ENCODE data around the gene SAMD8.
"Not testable (repeated sequence)": the region's sequence is repeated elsewhere in the genome, so short reads cannot be mapped to it uniquely, and the experiment has no call there.

SAMD8 gene

GRCh38 chr10:75199949-75200348, 88.5 kb downstream of the SAMD8 start:
- not testable (repeated sequence) for DNase-seq

DNA sequence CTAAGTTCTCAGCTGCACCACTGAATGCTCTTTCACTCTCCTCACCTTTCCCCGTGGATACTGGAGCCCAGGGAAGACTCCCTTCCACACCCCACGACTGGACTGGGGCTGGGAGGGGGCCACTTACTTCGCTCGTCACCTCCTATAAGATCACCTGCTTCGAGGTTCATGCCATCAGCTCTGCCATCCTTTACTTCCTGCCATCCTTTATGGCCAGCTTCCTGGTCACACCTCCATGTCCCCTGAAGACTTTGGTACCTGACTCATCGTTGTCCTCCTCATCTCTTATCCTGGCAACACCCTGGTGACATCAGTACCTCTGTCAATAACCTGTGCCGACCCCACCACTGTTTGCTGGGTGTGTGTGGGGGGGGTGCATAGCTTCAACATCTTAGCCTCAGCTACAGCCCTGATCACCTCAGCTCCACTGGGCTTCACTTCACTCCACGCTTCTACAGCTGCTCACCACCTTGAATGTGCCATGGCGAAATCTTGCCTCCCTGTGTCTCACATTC, 90.4 kb downstream of the SAMD8 start:
- DNase-seq = no peak

DNA sequence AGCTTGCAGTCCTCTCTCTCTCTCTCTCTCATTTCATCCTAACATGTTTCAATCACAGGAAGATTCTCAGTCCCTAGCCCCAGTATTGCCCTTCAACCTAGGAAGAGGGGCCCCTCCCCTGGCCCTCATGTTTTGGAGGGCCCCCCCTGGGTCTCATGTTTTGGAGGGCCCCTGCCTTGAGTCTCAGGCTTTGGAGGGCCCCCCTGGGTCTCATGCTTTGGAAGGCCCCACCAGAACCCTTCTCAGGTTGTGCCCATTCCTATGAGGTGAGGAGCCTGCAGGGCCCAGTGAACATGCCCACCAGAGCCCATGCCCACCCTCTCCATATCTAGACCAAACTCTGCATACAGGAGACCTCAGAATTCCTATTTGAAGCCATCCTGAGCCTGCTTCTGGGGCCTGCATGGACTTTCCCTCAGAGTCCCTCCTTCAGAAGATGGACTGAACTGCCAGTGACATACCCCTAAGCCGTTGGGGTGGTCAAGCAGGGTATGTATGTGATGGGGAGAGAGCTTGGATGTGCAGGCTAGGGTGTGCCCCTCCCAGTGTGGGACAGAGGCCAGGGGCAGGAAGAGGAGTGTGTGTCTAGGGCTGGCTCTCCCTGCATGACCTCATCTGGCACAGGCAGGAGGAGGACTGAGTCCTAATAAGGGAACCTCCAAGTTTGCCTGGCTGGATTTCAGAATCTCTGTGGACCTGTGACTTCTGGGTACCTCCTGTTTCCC, 91.0 kb downstream of the SAMD8 start:
- no peak for DNase-seq

DNA sequence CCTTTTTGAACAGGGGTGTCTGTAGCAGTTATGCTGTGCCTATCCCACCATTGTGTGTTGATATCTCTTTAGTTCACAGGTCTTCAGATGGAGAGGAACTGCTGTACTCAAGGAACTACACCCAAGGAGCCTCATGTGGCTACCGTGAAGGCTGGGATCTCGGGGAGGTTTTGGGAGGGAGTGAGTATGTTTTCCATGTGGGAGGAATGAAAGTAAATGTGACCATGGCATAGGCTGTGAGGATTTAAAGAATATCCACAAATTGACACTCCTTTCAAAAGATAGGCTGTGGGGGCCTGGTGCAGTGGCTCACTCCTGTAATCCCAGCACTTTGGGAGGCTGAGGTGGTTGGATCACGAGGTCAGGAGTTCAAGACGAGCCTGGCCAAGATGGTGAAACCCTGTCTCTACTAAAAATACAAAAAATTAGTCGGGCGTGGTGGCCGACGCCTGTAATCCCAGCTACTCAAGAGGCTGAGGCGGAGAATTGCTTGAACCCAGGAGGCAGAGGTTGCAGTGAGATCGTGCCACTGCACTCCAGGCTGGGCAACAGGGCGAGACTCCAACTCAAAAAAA, 91.7 kb downstream of the SAMD8 start:
- DNase-seq = not testable (repeated sequence)

GRCh38 chr10:75203724-75204123, 92.3 kb downstream of the SAMD8 start:
- DNase-seq = no peak

DNA sequence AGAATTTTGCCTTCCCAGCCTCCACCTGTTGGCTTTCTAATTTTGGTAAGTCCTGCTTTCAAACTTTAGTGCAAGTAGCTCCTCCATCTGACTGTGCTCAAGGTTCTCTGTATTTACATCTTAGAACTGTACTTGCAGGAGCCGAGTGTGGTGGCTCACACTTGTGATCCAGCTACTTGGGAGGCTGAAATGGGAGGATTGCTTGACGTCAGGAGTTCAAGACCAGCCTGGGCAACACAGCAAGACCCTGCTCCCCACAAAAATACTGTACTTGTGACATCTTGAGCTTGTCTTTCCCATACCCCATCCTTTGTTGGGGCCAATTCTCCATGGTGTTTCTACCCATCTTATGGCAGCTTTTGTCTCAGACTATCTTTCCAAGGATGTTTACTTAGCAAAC, 94.5 kb downstream of the SAMD8 start:
- DNase-seq = no peak

- DNase-seq = not testable (repeated sequence)
These were observed 95.2 kb downstream of the SAMD8 start for GRCh38 chr10:75206638-75207037.

- no peak for DNase-seq
These were observed 95.8 kb downstream of the SAMD8 start for GRCh38 chr10:75207079-75207856.

DNA sequence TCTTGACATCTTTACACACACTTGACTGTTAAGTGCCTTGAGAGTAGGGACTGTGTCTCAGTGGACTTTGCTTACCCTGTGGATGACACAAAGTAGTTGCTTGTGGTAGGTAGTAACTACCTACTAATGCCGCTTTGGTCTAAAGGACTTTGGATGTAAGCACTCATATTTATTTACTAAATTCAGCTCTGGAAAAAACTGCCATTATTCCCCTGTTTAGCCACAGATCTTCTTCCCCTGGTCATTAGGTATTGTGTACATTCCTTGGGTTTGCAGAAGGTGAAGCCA, 96.3 kb downstream of the SAMD8 start:
- DNase-seq = no peak

DNA sequence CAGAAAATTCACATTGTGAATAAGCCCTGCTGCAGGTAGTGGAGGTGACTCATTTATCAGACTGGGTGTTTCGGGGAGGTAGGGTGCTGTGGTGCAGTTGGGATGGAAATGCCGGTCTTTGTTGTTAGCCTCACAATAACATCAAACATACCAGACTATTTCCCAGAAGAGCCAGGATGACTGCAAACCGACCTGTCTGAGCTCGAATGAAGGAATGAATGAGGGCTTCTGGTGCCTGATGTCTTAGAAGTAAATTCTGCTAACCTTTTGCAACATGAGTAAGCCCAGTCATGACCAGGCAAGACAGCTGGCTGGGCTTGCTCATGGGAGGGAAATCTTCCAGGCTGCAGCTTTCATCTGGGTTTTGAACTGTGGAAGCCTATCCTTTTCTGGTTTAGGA, 96.7 kb downstream of the SAMD8 start:
- no peak for DNase-seq

DNA sequence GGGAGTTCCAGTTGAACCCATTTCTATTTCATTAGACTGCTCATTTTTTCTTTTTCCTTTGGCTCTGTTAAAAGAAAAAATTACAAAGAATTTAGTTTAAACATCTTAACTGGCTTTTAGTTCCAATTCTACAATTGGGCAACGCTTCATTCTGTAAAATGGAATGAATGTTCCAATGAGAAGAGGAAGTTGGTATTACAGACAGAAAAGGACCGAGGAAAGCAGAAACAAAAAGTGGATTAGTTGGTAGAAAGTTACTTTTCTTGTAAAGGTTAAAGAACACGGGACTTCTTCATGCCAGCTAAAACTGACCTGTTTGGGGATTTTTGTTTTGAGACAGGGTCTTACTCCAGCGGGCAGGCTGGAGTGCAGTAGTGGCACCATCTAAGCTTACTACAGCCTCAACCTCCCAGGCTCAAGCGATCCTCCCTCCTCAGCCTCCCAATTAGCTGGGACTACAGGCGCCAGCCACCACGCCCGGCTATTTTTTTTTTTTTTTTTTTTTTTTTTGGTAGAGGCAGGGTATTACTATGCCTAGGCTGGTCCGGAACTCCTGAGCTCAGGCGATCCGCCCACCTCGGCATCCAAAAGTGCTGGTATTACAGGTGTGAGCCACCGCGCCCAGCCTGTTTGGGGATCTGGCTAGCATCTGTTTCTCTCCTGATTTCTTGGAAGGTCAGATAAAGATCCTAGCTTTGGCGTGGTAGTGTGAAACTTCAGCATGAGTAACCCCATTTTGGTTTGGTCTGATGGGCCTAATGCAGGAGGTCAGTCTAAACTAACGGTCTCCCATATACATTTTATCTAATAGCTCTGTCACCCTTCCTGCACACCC, 97.8 kb downstream of the SAMD8 start:
- peak; percentile 10 for DNase-seq

GRCh38 chr10:75209921-75210281, 98.4 kb downstream of the SAMD8 start:
- peak; percentile 80 for DNase-seq

DNA sequence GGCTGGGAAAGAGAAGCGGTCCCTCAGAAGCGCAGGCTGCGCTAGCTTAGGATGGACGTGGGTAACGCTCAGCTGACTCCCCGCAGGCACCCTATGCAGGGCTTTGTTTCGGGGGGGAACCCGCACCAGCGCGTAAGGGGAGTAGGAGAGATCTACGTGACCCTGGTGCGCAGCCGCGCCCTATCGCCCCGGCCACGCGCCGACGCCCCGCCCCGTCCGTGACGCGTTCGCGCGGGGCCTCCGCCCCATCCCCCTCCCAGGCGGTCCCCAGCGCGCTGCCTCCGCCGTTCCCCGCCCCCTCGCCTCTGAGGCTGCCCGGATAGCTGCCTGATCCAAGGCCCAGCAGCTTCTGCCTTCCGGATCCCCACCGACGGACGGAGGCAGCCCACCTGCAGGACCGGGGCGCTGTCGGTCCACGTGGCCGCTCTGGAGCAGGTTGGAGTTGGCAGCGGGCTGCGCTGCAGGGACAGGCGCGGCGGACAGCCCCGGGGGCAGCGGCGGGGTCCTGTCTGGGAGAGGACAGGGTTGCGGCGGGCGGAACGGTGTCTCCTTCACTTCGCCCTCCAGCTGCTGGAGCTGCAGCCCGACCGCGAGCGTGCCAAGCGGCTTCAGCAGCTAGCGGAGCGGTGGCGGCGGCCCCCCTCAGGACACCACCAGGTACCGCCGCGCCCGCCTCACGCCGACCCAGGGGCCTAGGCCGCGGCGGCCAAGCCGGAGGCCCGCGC, 99.0 kb downstream of the SAMD8 start, which contains the start of gene VDAC2:
Gene VDAC2 (plus strand): TSS at position 515 of the 725 bp plus-strand sequence. CDS start 363 bp downstream, outside the sequence.
- DNase-seq = peak; percentile 96

- peak; percentile 41 for DNase-seq
These were observed 99.7 kb downstream of the SAMD8 start for GRCh38 chr10:75211007-75211691.

GRCh38 chr10:75212343-75212742, 100.9 kb downstream of the SAMD8 start:
- DNase-seq = no peak

DNA sequence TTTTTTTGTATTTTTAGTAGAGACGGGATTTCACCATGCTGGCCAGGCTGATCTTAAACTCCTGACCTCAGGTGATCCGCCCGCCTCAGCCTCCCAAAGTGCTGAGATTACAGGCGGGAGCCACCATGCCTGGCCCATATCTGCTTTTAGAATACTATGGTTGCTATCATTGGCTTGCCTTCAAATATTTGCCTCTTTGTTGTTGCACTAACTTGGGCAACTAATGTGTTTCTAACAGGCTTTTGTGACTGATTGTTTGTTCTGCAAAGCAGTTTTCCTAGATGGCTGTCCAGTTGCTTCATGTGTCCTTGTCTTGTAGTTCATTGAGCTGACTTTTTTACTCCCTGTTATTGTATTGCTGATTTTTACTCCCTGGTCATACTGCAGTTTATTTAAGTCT, 108.8 kb downstream of the SAMD8 start:
- no peak for DNase-seq

DNA sequence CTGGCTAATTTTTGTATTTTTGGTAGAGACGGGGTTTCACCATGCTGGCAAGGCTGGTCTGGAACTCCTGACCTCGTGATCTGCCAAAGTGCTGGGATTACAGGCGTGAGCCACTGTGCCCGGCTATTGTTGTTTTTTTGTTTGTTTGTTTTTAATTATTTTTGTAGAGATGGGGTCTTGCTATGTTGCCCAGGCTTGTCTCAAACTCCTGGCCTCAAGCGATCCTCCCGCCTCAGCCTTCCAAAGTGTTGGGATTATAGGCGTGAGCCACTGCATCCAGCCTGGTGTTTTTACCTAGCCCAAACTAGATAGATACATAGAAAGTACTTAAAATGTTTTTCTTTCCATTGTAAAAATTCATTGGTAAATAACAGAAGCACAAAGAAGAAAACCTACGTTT, 110.0 kb downstream of the SAMD8 start:
- not testable (repeated sequence) for DNase-seq

DNA sequence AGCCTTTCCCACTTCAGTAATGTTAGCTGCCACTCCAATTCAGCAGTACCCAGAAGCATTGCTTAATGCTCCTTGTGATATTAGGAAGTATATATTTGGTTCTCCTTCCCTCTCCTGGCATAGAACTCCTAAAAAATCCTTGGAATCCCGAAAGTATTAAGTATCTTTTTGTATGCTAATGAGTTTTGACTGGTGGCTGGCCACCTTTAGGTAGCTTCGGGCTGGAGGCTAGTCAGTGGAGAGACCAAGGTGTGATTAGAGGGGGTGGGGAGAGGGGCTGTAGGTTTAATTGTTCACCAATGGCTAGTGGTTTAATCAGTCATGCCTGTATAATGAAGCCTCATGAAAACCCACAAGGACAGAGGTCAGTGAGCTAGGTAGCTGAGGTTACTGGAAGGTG, 112.1 kb downstream of the SAMD8 start:
- no peak for DNase-seq

DNA sequence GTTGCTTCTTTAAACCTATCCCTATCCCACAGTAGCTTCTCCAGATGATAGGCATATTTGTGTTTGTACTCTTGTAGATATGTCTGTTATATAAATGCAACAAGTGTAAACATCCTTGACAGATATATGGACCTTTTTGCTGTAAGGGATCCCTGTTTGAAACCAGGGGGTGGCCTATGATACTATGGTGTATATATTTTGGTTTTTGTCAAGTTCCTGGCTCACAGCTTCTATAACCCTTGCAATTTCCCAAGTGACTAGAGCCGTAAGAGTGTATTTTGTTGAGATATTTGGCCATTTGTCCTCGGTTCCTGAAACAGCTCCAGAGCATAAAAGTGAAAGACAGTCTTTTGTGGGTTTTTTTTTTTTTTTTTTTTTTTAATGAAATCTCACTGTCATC, 114.6 kb downstream of the SAMD8 start:
- DNase-seq = no peak

GRCh38 chr10:75226656-75227055, 115.2 kb downstream of the SAMD8 start:
- DNase-seq = no peak

DNA sequence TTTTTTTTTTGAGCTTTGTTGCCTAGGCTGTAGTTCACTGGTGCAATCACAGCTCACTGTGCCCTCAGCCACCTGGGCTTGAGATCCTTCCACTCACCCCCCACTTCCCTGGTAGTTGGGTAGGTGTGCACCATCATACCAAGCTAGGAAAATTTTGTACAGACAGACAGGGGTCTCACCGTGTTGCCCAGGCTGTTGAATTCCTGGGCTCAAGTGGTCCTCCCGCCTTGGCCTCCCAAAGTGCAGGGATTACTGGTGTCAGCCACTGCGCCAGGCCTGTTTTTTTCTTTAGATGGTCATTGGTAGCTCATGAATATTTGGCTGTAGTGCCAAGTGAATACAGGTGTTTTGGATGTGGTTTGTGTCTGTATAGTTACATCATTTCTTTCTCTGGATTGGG, 116.8 kb downstream of the SAMD8 start:
- no peak for DNase-seq

DNA sequence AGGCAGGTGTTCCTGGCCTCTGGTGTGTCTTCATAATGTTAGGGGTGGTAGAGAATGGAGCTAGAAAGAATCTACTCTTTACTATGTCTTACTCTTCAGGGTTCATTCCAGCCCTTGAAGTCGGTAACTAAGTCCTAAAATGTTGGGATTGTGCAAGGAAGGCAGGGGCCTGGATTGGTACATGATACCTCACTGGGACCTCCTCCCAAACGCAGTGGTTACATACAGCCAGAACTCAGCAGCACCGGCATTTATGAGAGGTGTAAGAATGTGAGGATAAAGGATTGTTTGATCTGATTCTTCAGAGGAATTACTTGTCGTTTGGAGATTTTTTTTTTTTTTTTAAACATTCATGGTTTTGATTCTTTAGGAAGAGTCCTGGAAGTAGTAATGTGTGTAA, 117.4 kb downstream of the SAMD8 start:
- no peak for DNase-seq
